HG03066 (cell line): Measurements from ENCODE around the gene ZXDC.
A peak's percentile ranks its signal among the peaks of the same experiment; 100 is the strongest.

ENCODE experiments used
- ATAC-seq: cut with Tn5 transposase; IDR thresholded peaks from one replicate; pipeline ENCODE4 v1.9.1; 2021; ENCODE audit warnings: low read depth; ENCODE audit not compliant: unreplicated experiment

The ZXDC gene

DNA sequence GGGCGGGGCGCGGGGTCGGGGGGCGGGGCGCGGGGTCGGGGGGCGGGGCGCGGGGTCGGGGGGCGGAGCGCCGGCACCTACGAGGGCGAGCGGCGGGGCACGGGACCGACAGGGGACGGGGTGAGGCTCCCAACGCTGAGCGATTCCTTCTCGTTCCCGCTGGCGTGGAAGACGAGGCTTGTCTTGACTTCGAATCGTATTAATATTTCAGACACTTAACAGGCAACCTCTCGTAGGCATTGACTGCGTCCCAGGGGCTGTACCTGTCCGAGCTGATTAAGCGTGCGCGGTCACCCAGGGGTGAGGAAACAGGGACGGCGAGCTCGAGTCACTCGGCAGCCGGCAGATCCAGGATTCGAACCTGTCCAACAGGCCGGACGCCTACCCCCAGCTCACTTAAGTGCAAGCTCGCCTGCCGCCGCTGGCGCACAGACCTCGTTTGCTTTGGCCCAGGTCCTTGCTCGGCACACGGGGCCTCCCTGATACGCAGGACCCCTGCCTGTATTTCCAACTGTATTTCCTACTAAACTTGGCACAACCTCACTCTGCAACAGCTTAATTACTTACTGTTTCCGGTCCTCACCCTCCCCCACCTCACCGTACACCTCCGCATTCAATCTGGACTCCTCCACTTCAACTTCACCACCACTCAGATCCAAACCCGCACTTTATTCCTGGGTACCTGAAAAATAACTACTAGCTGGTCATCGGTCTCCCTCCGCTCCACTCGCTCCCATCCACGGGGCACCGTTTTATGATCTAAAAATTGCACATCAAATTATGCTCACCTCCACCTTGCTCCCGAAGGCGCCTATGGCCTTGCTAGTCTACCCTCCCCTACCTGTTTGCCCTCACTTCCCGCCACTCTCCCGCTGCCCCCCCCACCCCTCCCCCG, 722 bp upstream of the ZXDC start:
- ATAC-seq: peak; percentile 33

DNA sequence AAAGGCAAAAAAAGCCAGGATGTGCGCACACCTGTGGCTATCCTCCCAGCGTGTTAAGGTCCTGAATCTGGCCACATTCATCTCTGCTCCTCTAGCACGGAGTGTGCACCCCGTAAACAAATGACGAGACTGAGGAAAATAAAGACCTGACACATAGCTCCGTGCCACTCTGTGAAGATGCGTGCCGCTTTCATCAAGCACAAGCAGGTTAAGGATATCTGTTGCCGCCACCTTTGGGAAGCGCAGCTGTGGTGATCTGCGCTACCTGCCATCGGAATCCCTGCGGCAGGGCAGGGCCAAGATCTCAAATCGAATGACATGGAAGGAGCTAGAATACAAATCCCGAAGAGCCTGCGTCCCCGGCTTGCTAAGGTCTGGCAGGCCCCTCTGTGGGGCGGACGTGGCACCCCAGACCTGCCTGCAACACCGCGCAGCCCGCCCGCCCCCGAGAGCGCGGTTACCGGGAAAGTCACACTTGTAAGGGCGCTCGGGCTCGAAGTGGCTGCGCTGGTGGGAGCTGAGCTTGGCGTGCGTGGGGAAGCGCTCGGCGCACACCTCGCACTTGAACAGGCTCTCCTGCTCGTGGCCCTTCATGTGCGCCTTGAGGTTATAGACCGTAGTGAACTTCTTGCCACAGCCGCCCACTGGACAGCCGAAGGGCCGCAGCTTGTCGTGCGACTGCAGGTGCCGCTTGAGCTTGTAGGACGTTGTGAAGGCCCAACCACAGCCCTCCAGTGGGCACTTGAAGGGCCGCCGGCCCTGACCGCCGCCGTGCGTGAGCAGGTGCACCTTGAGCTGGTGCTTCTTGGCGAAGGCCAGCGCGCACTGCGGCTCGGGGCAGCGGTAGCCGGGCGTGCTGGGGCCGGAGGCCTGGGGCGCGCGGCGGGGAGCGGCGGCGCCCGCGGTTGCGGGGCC, 936 bp downstream of the ZXDC start:
- ATAC-seq: peak; percentile 21

DNA sequence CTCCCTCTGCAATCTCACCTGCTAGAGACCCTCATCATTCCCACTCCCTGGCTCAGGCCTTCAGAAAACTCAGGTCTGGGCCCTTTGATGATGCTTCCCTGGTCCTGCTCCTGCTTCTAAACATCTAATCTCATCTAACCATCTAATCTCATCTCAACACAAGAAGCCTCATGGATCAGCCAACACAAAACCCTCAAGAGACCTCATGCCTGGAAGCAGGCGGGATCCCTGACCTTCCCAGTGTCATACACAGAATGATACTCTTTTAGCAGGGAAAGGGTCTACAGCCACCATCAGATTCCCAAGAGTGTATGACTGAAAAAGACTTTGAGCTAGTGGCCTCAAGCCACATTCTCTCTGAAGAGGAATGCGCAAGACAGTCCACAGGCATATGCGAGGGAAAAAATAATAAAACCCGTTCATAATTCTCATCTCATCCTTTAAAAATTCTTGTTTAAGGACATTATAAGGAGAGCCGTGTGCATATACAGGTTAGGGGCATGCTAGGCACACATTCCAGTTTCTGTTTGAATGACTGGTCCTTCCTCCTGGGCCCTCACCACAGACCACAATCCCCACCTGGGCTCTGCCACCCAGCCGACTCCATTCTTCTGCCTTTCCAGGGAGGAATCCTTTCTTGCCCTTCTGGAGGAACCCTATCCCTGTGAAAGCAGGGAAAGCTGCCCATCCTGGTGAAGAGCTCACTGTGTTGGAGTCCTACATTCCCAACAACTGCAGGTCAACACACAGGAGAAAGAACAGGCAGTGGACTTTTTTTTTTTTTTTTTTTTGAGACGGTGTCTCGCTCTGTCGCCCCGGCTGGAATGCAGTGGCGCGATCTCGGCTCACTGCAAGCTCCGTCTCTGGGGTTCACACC, 2.2 kb downstream of the ZXDC start:
- no peak for ATAC-seq

DNA sequence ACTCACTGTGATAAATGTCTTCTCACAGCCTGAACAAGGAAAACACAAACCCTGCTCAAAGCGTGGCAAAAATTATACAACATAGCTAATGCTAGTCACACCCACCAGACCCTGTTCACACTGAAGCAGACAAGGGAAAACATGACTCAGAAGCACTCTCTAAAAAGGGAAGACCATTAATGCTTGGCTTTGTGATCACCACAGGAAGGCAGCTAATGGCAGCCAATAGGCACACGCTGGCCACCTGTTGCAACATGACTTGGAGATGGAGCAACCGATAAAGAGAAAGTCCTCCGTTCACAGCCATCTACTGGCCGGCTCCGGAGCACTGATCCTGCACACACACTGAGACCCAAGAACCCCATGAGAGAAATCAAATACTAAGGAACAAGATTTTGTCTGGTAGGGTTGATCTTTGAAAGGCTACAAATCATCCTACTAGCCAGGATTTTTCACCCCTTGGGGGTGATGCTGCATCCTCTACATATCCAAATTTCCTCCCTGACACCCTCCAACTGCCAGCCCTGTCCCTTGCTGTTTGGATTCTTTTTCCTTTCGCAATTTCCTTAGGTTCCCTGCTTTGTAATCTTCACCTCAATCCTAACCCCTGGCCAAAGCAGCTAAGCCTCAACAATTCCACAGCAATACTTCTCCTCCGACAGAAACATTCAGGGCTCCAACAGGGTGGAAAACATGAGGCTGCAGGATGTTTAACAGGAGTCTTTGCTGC, 3.2 kb downstream of the ZXDC start:
- no peak for ATAC-seq

DNA sequence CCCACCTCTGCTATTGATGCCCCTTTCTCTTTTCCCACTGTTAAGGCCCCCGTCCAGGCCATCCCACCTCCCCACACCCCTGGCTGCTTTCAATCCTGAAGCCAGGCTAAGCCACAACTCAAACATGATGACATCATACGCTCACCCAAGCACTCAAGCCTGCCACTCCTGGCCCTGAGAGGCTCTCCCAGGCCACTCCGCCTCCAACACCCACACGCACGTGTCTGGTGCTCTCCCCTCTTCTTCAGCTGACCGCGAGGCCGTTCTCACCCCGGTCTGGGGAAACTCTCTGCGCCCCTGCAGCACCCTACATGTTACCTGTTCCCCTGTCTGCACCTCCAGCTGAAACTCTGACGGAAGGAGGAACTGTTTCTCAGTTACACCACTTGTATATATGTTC, 6.2 kb downstream of the ZXDC start:
- no peak for ATAC-seq

DNA sequence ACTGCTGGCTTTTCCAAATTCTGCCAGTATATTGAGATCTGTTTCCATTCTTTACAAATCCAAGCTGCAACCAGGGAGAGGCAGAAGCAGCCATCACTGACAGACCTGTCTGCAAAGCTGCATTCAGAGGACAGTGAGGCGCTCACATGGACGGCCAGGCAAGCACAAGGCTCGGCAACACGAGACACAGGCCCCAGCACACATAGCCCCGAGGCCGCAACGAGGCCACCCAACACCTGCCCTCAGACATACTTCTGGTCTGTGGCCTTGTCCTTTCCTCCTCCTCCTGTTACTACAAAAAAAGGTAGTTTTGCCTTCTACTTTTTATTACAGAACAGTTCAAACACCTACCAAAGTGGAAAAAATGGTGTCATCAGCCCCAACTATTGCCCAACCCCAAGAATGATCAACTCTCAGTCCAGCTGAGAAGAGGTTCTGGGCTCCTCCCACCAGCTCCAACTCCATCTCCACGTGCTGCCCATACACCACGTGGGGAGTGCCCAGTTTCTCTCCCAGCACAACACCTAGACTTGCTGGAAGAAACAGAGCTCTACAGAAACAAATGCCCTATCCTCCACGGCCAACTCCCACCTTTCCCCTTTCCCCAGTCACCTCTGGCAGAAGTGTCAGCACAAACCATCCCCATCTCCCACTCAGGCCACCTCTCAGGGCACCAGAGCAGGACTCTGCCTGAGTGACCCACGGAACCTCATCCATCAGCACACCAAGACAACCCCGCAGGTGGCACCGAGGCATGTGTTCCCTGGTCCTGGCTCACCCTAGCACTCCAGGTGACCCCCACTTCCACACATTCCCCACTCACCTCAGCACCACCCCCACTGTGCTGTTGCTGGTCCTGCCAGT, 7.4 kb downstream of the ZXDC start:
- ATAC-seq: no peak

DNA sequence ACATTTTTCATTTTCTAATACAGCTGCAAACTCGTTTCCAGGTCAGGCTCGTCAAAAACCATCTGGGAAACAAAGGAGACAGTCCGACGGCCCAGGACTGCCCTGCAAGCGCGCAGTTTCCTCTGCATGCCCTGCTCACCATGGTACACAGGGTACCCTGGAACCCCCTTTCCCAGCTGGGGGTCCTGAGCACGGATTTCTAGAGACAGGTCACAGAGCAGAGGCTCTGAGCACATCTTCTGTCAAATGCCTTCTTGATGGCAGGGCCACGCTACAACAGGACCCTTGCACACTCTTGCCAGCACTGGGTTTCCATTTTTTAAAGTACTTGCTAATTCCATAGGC, 8.1 kb downstream of the ZXDC start:
- no peak for ATAC-seq

DNA sequence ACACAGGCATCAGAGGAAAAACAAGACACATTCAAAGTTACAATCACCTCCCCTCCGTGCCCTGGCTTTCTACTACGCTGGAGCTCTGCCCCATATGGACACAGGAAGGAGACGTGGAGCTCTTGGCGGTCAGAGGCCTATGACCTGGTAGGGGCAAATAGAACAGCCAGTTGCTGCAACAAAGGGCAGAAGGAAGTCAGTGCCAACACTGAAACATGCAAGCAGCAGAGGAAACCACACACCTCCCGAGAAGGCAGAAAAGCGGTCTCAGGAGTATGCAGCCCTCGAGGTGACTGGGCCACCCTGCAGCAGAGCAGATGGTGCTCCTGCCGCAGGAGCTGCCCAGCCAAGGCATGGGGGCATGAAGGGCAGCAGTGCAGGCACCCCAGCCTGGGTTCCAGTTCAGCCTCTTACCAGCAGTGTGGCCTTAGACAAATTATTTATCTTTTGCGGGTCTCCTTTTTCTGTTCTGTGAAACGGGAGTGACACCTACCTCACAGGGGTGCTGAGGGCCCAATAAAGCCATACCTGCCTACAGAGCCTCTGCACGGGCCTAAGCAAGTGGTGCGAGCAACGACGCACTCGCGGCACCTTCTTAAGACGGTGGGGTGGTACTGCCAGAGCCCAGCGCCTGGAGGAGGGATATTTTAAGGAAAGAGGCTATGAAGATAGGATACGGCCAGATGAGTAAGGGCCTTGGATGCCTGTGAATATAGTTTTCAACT, 8.6 kb downstream of the ZXDC start:
- ATAC-seq: no peak

DNA sequence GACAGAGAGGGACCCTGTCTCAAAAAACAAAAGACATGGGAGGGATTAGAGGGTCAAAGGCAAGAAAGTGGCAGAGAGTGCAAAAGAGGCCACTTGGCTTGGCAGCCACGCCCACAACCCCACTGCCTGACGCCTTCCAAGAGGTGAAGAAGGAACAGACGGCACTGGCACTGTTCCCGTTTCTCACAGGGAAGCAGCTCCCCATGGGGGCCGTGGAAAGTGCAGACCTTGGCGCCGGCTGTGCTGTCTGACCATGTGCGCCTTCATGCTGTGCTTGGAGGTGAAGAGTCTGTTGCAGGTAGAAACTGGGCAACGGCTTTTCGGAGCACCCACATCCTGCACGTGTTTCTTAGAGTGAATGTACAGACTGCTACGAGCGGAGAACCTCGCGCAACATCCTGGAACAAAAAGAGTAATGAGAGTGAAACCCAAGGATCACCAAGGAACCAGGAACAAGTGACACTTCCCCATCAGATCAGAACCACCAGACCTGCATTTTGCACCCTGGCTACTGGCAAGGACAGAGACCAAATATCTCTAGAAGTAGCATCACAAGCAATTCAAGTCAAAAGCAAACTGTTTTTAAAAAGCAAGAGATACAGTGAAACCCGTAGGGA, 9.7 kb downstream of the ZXDC start:
- ATAC-seq: no peak

DNA sequence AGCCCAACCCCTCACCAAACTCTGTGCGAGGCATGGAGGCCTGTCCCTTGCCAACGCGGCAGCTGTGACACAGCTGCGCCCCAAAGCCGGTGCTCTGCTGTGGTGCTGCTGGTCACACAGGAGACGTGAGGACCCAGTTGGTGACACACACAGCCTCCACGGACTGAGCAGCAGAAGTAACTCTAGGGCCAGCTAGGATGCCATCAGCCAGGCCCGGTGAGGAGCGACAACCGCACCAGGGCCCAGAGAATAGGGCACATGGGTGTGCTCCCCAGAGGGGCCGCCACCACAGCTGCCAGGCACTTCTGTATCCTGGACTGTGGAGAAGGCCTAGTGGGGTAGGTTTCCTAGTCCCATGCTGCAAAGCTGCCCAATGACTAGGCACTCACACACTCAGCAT, 10.7 kb downstream of the ZXDC start:
- no peak for ATAC-seq

DNA sequence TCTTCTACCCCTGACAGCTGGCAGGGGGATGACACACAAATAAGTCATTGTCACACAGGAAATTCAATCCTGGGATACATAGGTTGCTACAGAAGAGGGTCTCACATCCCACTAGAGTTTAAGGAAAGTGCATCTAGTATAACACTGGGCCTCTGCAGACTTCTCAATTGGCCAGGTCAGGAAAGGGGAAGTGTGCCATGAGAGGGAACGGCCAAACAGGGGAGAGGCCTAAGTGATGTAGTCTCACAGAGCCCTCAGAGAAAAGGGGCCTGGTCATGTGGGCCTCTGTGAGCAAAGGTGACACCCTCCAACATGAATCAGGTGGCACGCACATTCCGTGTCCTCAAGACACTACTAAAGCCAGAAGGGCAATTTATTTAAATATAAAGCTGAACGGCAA, 11.2 kb downstream of the ZXDC start:
- ATAC-seq: no peak

DNA sequence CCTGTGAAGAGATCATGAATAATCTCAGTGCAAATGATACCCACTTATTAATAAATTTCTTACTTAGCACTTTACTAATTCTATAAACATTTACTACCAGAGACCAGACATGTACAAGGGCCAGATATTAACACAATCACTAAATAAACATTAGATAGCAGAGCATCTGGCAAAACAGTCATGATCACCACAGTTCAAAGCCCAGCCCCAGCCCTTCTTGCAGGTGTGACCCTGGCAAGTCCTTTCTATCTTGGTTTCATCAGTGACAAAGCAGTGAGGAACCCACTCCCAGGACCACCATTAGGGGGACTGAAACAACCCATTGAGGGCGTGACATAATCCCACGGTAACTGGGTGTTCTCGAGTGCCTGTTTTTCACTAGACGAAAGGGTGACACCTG, 11.6 kb downstream of the ZXDC start:
- ATAC-seq: no peak

DNA sequence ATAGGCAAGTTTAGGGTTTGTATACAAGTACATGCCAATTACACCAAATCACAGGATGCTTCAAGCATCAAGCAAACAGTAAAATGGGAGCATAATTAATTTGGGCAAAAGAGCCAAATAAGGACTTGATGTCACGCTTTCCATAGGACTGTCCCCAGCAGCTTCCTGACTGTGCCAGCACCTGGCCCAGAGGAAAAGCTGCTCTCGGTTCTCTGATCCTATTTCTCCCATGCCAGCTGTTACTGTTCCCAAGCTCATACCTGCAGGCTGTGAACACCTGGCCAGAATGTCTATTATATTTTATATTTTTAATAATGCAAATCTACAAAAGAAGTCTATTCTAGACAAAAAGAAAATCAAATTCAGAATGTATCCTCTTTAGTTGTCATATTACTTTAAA, 12.2 kb downstream of the ZXDC start:
- ATAC-seq: no peak

DNA sequence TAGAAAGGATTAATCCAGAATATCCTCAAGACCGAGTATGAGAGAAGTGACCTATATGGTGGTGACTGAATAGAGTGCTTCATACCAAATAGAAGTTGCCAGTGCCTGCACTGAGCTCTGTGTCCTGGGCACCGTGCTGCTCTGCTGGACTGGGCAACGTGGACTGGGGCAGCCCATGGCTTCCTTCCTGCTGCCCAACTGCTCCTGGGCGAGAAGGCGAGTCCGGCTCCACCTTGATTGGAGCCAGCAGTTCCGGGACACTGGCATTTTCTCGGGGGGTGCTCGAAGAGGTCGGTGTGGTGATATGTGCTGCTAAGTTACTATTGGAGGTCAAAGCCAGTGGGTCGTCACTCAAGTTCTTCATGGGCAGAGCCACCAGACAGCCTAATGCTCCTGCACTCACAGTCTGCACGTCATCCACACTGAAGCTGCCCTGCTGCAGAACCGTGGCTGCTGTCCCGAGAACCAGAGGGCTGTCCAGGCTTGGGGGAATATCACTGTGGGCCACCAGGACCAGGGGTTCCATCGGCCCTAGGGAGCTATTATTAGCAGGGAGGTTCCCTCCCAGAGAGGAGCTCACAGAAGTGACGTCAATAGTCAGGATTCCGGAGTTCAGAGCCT, 14.1 kb downstream of the ZXDC start:
- no peak for ATAC-seq

DNA sequence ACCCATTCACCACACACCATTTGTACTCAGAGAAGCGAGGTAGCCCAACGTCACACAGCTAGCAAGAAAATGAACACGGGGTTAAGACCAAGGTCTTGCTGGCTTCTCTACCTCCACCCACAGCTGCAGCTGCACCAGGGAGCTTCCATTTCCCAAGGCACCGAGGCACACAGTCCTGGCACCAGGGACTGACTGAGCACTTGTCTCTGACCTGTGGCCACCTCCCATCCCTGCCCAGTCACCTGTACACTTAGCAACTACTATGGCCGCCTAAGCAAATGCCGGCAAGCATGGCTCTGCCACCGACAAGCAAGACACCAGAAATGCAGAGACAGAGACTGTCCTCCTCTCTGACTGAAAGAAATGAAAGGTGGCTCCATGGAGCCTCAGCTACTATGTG, 15.3 kb downstream of the ZXDC start:
- ATAC-seq: no peak

DNA sequence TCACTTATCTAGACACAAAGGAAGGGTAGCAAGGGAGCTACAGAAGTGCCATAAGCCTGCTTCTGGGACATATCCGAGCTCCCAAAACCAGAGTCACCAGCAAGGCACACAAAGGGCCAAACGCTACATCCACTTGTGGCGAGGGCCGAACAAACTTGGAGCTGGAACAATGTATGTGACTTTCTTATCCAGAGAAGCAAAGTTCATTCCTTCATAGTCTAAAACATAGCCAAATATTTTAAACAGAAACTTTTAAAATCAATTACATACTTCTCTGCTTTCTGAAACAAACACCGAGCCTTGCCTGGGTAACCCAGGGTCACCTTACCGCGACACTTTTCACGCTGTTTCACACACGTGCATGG, 15.9 kb downstream of the ZXDC start:
- ATAC-seq: no peak

DNA sequence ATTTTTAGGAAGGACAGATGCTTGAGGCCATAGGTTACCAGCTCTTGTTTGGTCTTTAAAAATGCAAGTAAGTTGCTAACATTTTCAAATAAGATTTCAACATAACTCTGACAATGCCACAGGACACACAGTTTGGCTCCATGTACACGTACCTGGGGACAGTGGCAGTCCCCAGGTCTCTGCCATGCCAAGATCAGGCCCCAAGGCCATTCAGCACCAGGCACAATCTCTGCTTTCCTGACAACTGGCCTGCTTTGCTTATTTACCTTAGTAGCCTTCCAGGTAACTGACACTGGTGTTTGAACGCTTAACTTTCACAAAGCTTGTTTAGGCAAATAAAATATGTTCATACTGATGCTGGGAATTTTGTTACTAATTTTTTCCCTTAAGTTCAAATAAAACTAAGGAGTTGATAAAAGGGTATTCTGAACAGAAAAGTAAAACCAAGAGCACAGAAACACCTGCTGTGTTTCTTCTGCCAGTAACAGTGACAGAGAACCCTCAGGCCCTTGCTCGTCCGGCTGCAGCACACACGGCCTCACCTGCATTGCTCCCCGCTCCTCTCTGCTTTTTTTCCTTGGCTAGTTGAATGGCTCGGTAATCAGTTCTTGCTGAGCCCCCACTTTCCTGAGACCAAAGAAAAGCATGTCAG, 16.5 kb downstream of the ZXDC start:
- no peak for ATAC-seq
